G401.6 (cell line): ENCODE results near the gene SOX5.
"Not testable (repeated sequence)": the region's sequence is repeated elsewhere in the genome, so short reads cannot be mapped to it uniquely, and the experiment has no call there.

Experiments
- FAIRE-seq: peaks from 2 replicates; lab custom pipeline; 2012; peaks lifted over from hg19 to GRCh38; lab: Jason Lieb, UNC

Gene SOX5

GRCh38 chr12:23906329-23906728 is 43.1 kb downstream of the SOX5 start:
- FAIRE-seq, result no peak

DNA sequence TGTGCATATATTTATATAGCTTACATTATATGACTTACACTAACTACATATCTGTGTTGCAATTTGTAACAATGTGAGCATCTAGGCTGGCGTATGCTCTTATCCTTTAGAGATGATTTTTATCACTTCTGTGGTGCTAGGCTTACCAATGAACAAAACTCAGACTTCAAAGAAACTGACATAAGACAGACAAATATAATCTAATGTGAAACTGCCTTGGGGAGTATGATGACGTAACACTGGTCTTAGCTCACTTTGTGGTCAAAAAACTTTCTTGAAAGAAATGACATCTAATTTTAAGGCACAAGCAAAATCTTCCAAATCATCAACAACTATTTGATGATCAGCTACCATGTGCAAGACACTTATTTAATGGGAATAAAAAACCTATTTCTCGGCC is 50.0 kb downstream of the SOX5 start:
- no peak for FAIRE-seq

DNA sequence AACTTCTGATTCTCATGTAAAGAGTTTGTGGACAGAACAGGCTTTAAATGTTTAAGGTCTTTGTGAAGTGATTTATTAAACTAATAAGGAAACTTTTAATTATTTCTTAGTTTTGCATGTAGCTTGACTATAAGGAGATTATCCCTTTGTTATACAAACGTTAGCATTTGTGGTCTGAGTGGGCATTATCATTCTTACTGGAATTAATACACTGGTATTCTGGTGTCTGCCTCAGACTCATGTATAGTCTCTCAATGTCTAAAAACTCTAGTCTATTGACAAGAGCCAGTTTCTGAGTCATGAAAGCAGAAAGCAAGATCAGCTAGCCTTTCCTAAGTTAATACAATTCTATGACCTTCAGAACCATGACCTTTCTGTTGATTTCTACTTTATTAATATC is 51.3 kb downstream of the SOX5 start:
- FAIRE-seq, result no peak

- FAIRE-seq, result no peak
These were observed 53.7 kb downstream of the SOX5 start for GRCh38 chr12:23895792-23896218.

DNA sequence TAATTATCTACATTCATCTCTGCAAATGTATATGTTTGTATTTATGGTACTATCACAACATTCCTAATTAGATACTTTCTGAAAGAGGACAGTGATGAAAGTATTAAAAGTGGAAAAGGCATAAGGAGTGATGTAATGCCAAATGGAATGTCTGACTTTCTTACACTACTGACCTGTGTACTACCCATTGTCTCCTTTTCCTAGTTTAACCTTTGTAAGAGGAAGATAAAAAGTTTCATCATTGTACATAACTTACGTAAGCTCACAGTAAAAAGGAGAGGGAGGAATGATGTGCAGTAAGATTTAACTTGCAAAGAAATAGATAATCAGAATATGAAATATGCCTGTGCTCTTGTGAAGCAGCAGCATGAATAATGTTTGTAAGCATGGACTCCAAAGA is 55.9 kb downstream of the SOX5 start:
- no peak for FAIRE-seq

GRCh38 chr12:23891115-23891514 is 58.4 kb downstream of the SOX5 start:
- FAIRE-seq, result no peak

DNA sequence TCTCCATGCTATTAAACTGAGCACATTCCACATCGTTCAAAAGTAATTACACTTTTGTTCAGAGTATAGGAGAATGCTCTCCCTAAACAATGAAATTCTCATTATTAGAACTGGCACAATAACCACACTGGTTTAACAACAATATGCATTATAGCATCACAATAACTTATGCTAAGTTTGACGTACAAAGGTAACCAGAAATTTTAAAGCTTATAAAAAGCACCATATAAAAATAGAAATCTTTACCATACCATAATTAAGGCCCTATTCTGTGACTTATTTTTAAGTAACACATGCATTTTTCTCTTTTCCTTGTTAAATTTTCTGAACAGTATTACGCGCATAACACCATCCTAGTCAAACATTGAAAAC is 60.4 kb downstream of the SOX5 start:
- FAIRE-seq, result no peak

GRCh38 chr12:23888396-23889068 is 60.9 kb downstream of the SOX5 start:
- FAIRE-seq, result no peak

- no peak for FAIRE-seq
These were observed 62.2 kb downstream of the SOX5 start for GRCh38 chr12:23887055-23887835.

DNA sequence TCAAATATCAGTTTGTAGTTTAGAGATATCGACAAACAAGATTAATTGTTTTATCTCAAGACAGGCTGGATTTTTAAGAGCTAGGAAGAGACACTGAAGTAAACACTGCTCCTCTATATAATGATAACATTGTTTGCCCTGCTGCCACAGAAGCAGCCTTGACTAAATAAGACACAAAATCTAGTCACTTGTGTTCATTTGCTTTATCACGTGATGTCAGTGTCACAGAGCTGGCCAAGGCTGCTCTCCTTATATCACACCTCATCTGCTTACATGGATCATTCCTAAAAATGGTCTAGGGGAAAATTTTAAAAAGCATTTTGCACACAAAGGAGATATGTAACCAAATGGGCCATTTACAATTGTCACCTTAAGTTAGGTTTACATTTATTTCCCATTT is 64.1 kb downstream of the SOX5 start:
- FAIRE-seq, result no peak

DNA sequence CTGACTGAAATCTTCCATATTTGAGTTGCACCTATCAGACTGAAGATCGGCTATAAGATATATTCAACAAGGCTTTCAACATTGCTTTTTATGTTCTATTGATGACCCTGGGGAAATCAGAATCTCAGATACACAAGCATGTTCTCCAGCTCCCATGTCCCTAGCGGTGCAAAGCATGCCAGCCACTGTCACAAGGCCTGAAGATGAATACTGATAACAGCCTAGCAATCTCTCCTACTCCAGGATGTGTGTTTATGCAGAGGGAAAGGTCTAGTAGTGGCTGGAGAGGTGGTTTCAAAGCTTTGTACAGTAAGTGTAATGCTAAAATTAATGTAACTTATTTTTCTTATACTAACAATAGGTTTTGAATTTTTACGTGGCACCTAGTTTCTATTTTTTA is 64.6 kb downstream of the SOX5 start:
- no peak for FAIRE-seq

- FAIRE-seq, result no peak
These were observed 68.5 kb downstream of the SOX5 start for GRCh38 chr12:23880988-23881387.

GRCh38 chr12:23876618-23877017 is 72.9 kb downstream of the SOX5 start:
- not testable (repeated sequence) for FAIRE-seq

GRCh38 chr12:23867794-23868193 is 81.7 kb downstream of the SOX5 start:
- no peak for FAIRE-seq

DNA sequence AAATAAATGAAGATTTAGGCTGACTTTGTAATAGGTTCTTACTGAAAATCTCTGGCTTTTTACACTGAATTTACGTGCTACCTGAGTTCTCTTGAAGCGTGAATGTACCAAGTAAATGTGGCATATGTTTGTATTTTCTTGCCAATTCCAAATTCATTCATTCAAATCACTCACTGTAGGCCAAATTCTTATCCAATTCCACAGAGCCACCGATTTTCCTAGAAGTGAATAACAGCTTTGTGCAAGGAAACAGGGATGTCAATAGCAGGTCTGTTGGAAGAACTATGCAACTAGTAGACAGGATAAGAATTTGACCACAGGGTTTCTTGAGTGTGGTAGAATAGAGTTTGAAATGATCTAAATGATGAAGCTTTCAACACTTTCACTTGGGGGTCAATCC is 86.8 kb downstream of the SOX5 start:
- FAIRE-seq, result no peak

GRCh38 chr12:23860019-23860418 is 89.5 kb downstream of the SOX5 start:
- no peak for FAIRE-seq

- no peak for FAIRE-seq
These were observed 92.3 kb downstream of the SOX5 start for GRCh38 chr12:23857178-23857577.

DNA sequence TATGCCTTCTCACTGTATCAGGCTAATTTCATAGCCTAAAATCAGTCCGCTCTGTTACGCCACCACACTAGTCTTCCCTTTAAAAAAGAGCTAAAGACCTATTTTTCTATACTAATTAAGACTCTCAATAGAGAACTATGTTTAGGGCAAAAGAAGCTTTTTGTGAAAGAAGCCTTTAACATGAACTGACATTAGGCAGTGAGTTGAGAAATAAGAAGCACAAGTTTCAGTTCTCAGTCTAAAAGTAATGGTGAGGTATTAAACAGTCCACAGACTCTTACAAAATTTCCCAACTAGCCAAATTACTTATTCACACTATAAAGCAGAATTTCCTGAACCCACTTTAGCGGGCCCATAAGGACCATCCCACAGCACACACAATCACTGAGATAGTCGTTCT is 93.7 kb downstream of the SOX5 start:
- no peak for FAIRE-seq

DNA sequence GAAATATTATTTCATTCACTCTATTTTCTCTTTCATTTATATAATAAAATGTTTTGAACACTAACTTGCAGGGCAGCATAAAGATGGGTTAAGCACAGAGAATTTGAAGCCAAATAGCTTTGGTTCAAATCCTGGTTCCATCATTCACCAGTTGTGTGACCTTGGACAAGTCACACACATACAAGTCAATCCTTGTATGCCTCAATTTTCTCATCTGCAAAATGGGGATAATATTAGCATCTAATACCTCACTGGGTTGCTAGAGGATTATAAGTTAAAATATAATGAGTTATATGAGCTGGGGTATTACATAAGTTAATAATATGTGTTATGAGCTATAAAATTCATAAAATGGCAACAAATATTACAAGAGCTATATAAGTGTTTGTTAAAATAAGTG is 94.9 kb downstream of the SOX5 start:
- FAIRE-seq, result no peak

- no peak for FAIRE-seq
These were observed 95.8 kb downstream of the SOX5 start for GRCh38 chr12:23853640-23854039.

DNA sequence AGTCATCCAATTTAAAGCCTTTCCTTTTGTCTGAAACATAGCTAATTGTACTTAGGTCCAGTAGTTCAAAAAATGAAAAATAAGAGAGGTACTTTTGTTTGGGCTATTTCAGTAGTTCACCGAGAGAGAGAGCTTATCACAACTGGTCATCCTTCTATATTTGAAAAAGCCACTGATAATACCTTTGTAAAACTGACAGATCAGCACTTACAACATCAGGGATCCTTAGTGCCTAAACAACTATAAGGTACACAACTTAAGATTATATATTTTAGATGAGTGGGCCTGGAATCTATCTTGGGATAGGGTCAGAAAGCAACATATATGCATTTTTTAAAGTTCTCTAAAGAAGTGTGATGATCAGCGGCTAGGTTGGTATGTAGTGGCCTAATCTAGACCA is 97.9 kb downstream of the SOX5 start:
- FAIRE-seq, result no peak

DNA sequence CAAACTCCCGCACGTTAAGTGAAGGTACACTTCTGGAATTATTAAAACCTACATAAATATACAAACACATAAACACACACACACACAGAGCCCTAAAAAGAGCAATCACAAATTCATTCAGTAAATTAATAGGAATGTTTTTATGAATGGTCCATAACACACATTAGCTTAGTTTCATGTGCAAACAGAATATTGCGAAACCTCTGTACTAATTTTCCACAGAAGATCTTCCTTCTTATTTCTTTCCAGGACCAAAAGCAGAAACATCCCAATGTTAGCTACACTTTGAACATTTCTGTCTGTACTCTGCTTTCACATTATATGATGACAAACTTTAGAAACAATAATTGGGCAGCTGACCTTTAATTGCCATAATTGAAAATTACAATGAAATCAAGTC is 101.6 kb downstream of the SOX5 start:
- no peak for FAIRE-seq

DNA sequence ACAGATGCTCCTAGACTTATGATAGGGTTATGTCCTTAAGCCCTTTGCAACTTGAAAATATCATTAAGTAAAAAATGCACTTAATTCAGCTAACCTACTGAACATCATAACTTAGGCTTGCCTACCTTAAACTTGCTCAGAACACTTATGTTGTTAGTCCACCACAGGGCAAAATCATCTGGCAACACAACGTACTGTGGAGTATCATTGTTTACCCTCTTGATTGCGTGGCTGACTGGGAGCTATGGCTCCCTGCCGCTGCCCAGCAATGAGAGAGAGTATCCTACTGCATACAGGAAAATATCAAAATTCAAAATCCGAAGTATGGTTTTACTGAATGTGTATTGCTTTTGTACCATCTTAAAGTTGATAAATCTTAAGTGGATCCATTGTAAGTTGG is 105.5 kb downstream of the SOX5 start:
- FAIRE-seq, result no peak

GRCh38 chr12:23834076-23834475 is 115.4 kb downstream of the SOX5 start:
- no peak for FAIRE-seq
